ENCODE data around the gene CRYBA1.
A peak's percentile ranks its signal among the peaks of the same experiment; 100 is the strongest.

CRYBA1 gene

DNA sequence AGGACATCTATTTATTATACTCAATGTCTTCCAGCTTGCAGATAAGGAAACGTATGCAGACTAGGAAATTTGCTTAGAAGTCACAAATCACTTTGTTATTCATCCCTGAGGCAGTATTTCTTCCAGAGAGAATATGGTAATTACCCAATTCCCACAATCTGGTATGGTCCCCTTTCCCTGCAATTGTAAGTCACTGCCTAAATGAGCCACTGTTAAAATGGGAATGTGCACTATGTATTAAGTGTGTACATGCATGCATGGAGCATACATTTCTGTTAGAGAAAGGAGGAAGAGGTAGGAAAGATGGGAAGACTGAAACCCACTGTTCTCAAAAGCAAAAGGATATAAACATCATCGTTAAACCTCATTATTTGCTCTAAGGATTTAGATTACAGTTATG, 37.3 kb downstream of the CRYBA1 start:
- no peak for DNase-seq

DNA sequence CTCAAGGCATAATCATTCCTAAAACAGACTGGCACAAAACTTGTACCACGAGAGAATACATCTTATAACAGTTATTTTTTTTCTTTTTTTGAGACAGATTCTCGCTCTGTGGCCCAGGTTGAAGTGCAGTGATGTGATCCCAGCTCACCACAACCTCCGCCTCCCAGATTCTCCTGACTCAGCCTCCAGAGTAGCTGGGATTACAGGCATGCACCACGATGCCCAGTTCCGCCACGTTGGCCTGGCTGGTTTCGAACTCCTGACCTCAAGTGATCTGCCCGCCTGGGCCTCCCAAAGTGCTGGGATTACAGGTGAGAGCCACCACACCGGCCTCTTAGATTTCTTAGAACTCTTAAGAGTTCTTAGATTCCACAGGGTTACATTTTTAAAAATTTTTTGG, 43.2 kb downstream of the CRYBA1 start:
- no peak for DNase-seq

DNA sequence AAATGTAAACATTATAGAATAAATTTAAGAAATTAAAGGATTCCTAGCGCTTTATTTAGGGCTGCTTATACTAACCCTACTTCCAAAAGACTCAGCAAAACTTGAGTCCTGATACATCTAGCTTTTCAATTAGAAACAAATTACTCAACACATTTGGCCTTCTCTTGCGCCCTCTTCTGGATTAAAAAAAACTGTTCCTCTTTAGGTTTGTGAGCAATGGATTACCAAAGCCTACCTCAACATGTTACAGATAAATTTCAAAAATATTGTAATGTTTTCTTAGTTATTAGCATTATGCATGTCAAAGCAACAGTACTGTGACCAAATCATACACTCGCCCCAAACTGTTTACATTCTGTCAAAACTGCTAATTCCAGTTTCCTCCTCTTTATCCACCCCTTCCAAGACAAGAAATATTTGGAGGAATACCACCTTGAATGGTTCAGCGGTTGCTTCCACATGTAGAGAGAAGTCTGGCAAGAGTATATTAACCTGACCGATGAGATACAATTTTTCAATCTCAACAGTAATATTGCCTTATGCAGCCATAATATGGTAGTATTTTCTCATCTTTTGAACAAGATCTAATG, 44.6 kb downstream of the CRYBA1 start:
- peak; percentile 50 for DNase-seq

DNA sequence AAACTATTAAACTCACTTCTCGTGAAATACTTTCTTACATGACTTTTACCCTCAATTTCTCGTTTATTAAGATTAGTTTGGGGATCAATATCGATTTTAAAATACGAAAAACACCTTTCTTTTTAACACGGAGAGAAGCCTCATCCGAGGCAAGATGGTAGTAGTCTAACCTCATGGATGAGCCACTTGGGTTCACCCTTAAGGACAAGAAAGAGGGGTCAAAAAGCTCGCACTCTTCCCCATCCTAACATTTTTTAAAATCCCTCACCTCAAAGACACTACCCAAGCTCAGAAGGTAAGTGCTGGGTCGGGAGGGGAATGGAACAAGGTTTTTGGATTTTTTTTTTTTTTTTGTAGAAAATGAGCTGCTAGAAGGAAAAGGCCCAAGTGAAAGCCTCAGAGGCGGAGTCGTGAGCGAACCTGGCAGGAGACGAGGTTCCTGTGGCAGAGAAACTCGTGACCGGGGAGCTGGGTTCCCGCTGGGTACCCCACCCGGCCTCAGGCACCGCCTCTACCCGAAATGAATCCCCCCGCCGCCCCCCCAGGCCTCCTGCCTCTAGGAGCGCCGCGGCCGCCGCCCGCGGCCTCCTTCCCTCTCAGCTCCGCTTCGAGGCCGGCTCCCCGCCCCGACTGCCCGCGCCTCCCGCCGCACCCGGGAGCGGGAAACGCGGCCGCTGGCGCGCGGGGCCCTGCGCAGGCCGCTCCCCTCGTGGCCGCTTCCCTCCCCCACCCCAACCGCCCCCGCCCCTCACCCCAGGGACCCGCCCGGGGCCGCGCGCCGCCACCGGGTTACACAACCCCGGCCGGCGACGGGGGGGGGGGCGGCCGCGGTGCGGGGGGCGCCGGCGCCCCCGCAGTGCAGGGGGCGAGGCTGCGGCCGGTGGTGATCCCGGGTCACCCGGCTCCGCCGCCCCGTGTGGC, 45.7 kb downstream of the CRYBA1 start:
- DNase-seq = peak; percentile 43

DNA sequence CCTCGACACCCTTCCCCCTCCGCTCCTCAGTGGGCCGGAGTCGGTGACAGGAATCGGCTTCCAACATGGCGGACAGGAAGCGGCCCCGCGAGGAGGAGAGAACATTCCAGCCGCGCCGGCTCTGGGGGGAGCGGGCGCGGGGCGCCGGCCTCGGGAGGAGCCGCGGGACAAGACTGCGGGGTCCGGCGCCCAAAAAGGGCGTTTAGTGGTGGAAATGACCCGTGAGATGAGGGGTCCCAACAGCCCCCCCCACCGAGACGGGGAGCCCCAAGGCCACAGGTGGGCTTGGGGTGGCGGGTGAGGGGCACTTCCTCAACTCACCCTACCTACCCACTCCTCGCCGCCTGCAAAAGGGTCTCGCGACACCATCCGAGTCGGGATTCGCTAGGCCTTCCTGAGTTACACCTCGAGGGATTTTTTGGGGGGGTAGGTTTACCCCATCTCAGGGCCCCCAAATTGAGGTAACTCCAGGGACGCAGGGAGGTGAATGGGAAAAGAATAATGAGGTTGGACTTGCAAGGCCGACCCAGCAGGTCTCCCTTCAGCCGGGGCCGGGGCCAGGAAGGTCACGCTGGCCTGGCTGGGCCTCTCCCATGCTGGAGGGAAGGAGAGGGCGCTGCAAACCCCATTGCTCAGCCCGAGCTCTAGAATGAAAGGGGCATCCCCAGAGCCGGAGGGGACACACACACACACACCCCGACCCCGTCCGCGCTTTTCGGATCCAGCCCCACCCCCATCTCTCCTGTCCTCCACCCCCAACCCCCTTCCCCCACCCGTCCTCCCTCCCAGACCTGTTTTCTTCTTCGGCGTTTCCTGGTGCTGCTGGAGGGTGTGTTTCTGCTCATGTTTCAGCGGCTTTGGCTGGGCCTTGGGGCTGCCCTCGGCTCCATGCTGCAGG, 46.6 kb downstream of the CRYBA1 start:
- peak; percentile 61 for DNase-seq

DNA sequence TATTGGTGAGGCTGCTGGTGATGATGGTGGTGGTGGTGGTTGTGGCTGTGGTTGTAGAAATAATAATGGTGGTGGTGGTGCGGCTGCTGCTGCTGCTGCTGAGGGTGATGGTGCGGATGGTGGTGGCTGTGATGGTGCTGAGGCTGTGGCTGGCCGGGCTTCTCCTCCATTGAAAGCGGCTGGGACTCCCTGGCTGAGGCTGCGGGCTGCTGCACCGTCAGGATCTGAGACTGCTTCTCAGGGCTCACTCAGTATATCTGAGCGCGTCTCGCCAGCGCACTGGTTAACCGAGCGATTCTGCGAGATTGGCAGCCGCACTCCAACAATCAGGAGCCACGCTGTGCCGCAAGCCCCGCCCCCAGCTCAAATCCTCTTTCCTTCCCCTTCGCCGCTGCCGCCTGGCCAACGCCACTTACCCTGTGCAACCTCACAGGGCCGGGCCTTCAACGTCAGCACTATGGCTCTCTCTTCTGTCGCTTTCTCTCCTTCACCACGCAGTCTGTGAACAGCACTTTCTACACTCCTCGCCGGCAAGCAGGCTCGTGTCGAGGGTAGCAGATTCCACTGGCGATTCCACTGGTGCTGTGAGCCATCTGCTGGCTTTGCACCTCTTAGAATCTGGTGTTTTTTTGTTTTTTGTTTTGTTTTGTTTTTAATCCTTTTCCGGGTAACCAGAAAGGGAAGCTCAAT, 47.4 kb downstream of the CRYBA1 start, which contains the start of gene NUFIP2:
Gene NUFIP2, minus strand, starts transcription at position 259 of the 690 bp plus-strand sequence. Its CDS starts 89 bp downstream, at position 170.
- peak; percentile 97 for DNase-seq

DNA sequence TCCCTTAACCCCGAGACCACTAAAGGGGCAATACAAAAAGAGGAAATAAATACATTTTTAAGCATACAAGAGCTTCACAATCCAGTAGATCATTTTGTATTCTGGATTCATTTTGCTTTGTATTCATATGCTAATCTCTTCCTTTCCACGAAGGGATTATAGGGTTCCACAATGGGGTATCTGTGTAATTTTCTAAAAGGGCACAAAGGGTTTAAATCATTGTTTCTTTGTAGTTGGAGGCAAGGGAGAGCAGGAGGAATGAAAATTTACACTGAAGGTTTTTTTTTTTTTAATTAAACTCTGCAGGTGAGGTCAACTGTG, 47.9 kb downstream of the CRYBA1 start:
- no peak for DNase-seq

DNA sequence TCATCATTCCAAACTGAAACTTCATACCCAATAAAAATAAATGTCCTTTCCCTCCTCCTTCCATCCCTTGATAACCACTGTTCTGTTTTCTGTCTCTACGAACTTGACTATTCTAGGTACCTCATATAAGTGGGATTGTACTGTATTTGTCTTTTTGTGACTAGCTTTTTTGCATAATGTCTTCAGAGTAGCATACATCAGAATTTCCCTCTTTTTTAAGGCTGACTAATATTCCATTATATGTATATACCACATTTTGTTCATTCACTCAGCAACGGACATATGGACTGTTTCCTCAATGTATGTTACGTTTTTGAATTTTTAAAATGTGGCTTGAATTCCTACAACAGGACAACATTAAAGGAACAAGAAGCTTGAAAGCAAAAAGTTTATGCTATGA, 48.8 kb downstream of the CRYBA1 start:
- no peak for DNase-seq

DNA sequence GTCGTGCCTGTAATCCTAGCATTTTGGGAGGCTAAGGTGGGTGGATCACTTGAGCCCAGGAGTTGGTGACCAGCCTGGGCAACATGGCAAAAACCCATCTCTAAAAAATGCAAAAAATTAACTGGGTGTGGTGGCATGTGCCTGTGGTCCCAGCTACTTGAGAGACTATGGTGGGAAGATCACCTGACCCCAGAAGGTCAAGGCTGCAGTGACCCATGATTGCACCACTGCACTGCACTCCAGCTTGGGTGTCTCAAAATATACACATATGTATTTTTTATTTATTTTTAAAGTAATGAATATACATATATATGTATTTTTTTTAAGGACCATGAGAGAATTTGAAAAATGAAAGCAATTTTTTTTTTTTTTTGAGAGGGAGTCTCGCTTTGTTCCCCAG, 52.4 kb downstream of the CRYBA1 start:
- DNase-seq = no peak

DNA sequence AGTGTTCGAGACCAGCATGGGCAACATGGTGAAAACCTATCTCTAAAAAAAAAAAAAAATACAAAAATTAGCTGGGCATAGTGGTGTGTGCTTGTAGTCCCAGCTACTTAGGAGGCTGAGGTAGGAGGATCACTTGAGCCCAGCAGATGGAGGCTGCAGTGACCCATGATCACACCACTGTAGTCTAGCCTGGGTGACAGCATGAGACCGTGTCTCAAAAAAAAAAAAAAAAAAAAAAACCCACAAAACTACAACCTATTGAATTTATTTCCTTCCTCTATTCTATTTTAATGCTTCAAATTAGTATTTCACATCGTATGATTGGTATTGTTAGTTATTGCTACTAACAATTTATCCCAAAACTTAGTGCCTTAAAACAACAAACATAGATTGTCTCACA, 56.7 kb downstream of the CRYBA1 start:
- DNase-seq = no peak
